Measurements from ENCODE around the gene SUMO3. TPM values are rescaled to one million over a fixed set of nuclear protein-coding genes. Genes with fewer than 3 reads are reported as not detected.

The SUMO3 gene
- total RNA-seq, 1 experiment from 2014 or later, result 82.9 TPM

GRCh38 chr21:44793592-44794374, 24.1 kb downstream of the SUMO3 start:
- Mint-ChIP-seq H3K9me3 (no peaks in the 10 kb centered on the region; a peak in 1 of 5 replicates), H3K4me3 (no peak overlapping the region), H3K36me3 (ENCODE audit: insufficient read depth in 1 of 3, low read depth in 3 of 3) (peaks cover 42 to 57% (median 44%) of the 10 kb centered on the region in 3 experiments), H3K27me3 (ENCODE audit: low read depth) (no peaks in the 10 kb centered on the region), H3K27ac (peak overlapping the region in 1 of 3 experiments; percentile 51; a peak in 2 of 7 replicates), H3K4me1 (peaks cover 11 to 29% of the 10 kb centered on the region in 2 experiments; a peak in 3 of 4 replicates)
- Histone ChIP-seq H3K4me2 (ENCODE audit: insufficient read depth, insufficient read length, low read length) (no peak overlapping the region), H3K23ac (ENCODE audit: insufficient read length, low read depth, low read length) (no peak overlapping the region), H4K5ac (ENCODE audit: insufficient read length, low read depth, low read length) (no peak overlapping the region), H2BK15ac (ENCODE audit: low read depth, low read length) (no peak overlapping the region), H2AK5ac (ENCODE audit: insufficient read length, low read length) (no peak overlapping the region), H2BK120ac (ENCODE audit: low read depth, low read length, poor library complexity, severe bottlenecking) (no peak overlapping the region), H3K23me2 (ENCODE audit: insufficient read length, low read depth, low read length, poor library complexity, severe bottlenecking) (no peaks in the 10 kb centered on the region), H2BK20ac (ENCODE audit: low read depth, low read length, poor library complexity, severe bottlenecking) (no peak overlapping the region), H3K14ac (ENCODE audit: insufficient read depth, low read length) (no peak overlapping the region), H4K8ac (replicated peaks; ENCODE audit: insufficient read length, low read depth, low read length) (no peak overlapping the region), H3K27me3 (ENCODE audit: insufficient read depth, low read length) (no peaks in the 10 kb centered on the region), H3K9me3 (ENCODE audit: control insufficient read depth, low read depth, low read length) (no peaks in the 10 kb centered on the region), H3K79me1 (ENCODE audit: insufficient read depth, low read depth, low read length, poor library complexity, severe bottlenecking) (peaks cover 12% of the 10 kb centered on the region), H3K4ac (ENCODE audit: low read depth, low read length) (no peak overlapping the region), H3K79me2 (ENCODE audit: insufficient read depth, low read length) (peaks cover 22% of the 10 kb centered on the region; the same call in 1 of the 2 replicates), H3K27ac (ENCODE audit: insufficient read length, low read depth, low read length) (no peak overlapping the region), H4K20me1 (ENCODE audit: control insufficient read depth, insufficient read depth, insufficient read length) (no peaks in the 10 kb centered on the region), H3T11ph (ENCODE audit: low read length) (no peak overlapping the region), H3K9ac (ENCODE audit: extremely low read depth, insufficient read length, low read length) (no peak overlapping the region), H2BK12ac (ENCODE audit: insufficient read length, low read depth, low read length) (no peak overlapping the region), H2AFZ (ENCODE audit: low read length) (no peak overlapping the region), H3K4me1 (ENCODE audit: insufficient read depth, low read length) (no peaks in the 10 kb centered on the region; the same call in 1 of the 2 replicates), H3K18ac (ENCODE audit: insufficient read length, low read depth, low read length) (no peak overlapping the region), H4K91ac (ENCODE audit: insufficient read length, low read depth, low read length) (no peak overlapping the region), H2BK5ac (ENCODE audit: insufficient read length, low read length) (no peak overlapping the region), H3K56ac (ENCODE audit: insufficient read length, low read depth, low read length) (no peak overlapping the region)
- TF ChIP-seq, protein P1, sequence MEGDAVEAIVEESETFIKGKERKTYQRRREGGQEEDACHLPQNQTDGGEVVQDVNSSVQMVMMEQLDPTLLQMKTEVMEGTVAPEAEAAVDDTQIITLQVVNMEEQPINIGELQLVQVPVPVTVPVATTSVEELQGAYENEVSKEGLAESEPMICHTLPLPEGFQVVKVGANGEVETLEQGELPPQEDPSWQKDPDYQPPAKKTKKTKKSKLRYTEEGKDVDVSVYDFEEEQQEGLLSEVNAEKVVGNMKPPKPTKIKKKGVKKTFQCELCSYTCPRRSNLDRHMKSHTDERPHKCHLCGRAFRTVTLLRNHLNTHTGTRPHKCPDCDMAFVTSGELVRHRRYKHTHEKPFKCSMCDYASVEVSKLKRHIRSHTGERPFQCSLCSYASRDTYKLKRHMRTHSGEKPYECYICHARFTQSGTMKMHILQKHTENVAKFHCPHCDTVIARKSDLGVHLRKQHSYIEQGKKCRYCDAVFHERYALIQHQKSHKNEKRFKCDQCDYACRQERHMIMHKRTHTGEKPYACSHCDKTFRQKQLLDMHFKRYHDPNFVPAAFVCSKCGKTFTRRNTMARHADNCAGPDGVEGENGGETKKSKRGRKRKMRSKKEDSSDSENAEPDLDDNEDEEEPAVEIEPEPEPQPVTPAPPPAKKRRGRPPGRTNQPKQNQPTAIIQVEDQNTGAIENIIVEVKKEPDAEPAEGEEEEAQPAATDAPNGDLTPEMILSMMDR (conservative IDR thresholded peaks at IDR 0.05), result 0 out of 3 replicates have a peak, but pooled peaks have one; percentile 8
- DNase-seq, result no peak
- no CpG with 5 or more reads among the region's 4 CpGs for WGBS (ENCODE audit: extremely low coverage, insufficient read length, low lambda C conversion rate)
